GM19328 (cell line): ENCODE measurements around the gene KCNJ8.

Experiments
- ATAC-seq: cut with Tn5 transposase; IDR thresholded peaks from one replicate; pipeline ENCODE4 v1.9.1; 2021; ENCODE audit warnings: mild to moderate bottlenecking, moderate library complexity; ENCODE audit not compliant: unreplicated experiment

Gene KCNJ8

DNA sequence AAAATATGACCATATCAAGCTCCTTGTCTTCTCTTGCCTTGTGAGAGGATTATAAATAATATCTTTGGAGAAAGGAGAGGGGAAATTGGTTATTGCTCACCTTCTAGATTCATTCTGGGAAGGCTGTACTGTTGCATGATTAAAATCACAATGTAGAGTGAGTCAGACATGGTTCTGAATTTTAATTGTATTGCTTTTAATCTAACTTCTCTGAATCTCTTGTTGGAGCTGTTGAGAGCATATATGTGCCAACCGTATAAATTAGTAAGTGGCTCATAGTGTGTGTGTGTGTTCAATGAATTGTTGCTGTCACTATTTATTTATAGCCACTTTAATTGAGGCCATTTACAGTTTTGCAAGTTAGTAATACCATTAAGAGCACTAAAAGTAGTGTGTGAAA is 56.1 kb downstream of the KCNJ8 start:
- ATAC-seq: no peak

DNA sequence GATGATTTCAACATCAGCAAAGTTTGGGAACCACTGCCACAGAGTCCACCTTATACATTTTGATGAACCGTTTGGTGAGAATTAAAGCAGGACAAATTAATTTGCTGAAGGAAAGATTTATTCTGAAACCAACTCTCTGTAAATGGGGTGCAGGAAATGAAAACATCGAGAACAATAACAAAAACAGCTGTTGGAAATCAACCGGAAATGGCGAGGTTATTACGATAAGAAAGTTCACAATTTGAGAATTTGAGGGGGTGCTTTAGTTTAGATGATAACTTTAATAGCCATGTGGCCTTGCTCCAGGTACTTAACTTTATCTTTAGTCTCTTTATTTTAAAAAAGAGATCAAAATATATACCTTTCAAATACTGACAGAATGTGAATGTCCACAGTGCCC is 56.7 kb downstream of the KCNJ8 start:
- ATAC-seq: no peak

DNA sequence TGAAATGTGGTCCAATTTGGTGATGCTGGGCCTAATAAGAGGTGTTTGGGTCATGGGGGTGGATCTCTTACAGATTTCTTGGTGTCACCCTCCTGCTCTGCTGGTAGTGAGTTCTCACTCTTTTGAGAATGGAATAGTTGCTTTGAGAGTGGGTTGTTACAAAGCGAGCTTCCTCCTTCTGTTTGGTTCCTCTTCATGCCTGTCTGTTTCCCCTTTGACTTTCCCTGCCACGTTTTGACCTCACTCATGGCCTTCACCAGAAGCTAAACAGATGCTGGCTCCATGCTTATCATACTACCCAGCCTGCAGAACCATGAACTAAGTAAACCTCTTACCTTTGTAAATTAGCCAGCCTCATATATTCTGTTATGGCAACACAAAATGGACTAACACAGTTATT is 59.1 kb downstream of the KCNJ8 start:
- no peak for ATAC-seq
